ENCODE results near the gene CNIH2.
"Not testable (repeated sequence)": the region's sequence is repeated elsewhere in the genome, so short reads cannot be mapped to it uniquely, and the experiment has no call there.

CNIH2 gene

GRCh38 chr11:66316849-66317251, 38.9 kb downstream of the CNIH2 start, which contains the start of gene CD248:
TSS of gene CD248 (minus strand) at chr11:66317044. CDS start at chr11:66317027, 17 bp downstream.
- FAIRE-seq, result no peak

GRCh38 chr11:66317322-66317722, 39.3 kb downstream of the CNIH2 start:
- FAIRE-seq, result no peak

GRCh38 chr11:66317723-66318599, 40.0 kb downstream of the CNIH2 start:
- FAIRE-seq, result no peak

GRCh38 chr11:66318600-66318970, 40.6 kb downstream of the CNIH2 start:
- no peak for FAIRE-seq

DNA sequence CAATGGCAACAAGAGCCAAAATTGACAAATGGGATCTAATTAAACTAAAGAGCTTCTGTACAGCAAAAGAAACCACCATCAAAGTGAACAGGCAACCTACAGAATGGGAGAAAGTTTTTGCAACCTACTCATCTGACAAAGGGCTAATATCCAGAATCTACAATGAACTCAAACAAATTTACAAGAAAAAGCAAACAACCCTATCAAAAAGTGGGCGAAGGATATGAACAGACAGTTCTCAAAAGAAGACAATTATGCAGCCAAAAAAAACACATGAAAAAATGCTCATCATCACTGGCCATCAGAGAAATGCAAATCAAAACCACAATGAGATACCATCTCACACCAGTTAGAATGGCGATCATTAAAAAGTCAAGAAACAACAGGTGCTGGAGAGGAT, 42.3 kb downstream of the CNIH2 start:
- not testable (repeated sequence) for FAIRE-seq

DNA sequence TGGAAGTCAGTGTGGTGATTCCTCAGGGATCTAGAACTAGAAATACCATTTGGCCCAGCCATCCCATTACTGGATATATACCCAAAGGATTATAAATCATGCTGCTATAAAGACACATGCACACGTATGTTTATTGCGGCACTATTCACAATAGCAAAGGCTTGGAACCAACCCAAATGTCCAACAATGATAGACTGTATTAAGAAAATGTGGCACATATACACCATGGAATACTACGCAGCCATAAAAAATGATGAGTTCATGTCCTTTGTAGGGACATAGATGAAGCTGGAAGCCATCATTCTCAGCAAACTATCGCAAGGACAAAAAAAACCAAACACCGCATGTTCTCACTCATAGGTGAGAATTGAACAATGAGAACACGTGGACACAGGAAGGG, 42.8 kb downstream of the CNIH2 start:
- not testable (repeated sequence) for FAIRE-seq

DNA sequence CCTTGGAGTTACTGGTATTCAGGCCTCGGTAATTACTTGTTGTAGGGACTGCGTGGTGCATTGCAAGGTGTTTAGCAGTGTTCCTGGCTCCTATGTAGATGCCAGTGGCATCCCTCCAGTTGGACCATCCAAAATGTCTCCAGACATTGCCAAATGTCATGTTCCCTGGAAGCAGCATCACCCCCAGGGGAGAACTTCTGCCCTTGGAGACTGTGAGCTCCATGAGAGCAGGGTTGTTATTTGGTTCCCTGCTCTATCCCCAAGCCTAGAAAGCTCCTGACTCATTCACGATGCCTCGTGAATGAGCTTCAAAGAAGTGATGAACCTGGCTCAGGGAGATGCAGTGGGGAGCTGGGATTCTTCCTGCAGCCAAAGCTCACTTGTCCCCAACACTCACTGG, 43.6 kb downstream of the CNIH2 start:
- FAIRE-seq, result no peak

DNA sequence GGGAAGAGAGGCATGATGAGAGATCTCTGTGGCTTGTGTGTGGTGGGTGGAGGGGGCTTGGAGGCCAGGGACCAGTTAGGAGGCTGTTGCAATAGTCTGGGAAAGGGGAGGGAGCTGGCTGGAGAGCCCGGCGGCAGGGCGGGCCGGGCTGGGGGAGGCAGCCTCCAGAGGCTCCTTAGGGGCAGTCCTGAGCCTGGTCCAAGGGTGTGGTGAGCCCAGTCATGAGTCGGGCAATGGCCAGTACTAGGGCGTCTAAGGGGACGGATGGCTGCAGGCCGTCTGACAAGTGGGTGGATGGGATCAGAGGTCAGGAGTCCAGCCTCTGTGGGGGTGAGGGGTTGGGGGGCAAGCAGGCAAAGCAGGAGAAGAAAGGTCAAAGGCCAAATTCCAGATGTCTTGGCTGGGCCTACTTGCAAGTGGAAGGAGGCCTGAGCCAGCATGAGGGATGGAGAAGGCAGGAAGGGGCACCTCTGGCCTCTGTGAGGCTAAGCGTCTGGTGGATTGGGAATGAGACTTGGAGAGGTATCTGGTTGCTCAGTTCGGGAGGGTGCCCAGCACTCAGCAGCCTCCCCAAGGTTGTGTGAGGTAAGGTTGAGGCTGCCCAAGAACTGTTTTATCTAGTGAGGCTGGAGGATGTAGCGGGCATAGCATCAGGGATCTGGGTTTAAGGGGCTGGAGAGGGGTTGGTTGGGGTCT, 44.9 kb downstream of the CNIH2 start:
- FAIRE-seq, result no peak

- no peak for FAIRE-seq
Measured at GRCh38 chr11:66323684-66324083, 45.7 kb downstream of the CNIH2 start.

- FAIRE-seq, result no peak
Measured at GRCh38 chr11:66324664-66325063, 46.7 kb downstream of the CNIH2 start.

DNA sequence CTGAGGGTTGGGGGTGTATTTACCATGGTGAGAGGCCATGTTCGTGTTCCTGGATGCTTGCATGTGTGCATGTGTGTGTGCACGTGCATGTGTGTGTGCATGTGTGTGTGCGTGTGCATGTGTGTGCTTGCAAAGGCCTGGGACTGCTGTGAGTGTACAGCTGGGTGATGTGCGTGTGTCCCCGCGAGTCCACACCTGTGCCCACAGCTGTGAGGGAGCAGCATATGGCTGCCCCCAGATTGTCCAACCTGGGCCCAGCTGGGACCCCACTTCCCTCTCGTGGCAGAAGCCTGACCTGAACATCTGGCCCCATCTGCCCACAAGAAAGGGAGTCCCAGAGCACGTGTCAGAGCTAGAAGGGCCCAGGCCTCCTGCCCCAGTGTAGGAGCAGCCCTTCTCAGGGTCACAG, 47.3 kb downstream of the CNIH2 start:
- no peak for FAIRE-seq

DNA sequence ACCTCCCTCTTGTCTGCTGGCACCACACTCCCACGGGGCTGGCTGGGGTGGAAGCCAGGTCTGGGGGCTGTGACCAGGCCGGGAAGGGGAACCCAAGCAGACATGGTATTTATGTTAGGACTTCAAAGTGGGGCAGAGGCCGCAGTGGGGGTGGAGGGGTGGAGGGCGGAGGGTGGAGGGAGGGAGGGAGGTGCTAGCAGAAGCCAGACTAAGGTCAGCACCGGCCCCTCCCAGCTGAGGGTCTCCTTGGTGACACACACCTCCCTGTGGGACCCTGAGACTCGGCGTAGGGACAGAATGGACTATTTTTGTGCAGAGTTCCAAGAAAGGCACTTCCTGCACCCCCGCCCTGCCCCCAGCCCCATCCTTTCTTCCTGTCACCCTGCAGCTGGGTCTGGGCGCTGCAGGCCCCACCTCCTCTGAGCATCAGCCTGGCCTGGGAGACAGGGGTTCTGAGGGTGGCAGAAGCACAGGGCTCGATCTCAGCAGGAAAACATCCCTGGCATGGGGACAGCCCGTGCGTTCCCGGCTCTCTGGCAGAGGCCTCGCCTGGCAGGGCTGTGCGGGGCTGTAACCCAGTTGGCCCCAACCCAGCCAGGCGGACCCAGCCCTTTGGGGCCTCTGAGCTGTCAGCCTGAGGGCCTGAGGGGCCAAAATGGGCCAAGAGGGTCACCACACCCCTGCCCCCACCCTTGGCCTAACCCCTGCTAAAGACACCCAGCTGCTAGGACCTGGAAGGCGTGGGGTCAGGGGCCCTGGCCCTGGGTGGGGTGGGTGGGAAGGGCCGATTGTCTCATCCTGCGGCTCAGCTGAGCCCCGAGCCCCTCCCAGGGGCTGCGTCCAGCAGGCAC, 48.5 kb downstream of the CNIH2 start:
- no peak for FAIRE-seq

DNA sequence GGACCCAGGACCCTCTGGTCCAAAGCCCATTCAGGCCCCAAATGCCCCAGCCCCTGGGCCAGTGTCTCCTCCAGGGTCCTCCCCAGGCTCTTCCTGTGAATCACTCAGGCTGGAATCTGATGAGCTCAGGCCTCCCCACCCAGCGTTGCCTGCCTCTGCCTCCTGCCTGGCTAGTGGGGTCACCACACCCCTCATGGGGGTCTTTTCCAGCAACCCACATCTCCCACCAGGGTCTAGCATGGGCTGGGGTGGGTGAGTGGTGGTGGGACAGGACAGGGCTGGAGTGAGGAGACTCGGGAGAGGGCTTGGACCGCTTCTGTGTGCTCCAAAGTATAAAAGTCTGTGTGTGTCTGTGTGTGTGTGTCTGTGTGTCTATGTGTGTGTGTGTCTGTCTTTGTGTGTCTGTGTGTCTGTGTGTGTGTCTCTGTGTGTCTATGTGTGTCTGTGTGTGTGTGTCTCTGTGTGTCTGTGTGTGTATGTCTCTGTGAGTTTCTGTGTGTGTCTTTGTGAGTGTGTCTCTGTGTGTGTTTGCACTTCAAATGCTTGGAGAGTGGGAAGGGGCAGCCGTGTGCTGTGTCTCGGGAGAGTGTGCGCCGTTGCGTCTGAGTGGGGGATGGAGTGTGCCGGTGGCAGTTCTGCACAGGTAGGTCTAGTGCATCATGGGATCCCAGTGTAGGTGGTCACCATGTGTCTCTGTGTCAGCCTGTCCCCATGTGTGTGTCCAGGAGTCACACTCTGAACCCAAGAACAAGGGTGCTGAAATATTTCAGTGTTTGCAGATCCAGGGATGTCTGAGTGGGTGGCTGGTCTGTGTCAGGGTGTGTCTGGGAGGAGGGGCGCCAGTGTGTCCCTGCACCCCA, 49.4 kb downstream of the CNIH2 start:
- FAIRE-seq, result no peak

GRCh38 chr11:66328031-66328301, 50.0 kb downstream of the CNIH2 start:
- no peak for FAIRE-seq

- FAIRE-seq, result no peak
Measured at GRCh38 chr11:66328302-66329144, 50.5 kb downstream of the CNIH2 start.

GRCh38 chr11:66329165-66329673, 51.2 kb downstream of the CNIH2 start:
- no peak for FAIRE-seq

DNA sequence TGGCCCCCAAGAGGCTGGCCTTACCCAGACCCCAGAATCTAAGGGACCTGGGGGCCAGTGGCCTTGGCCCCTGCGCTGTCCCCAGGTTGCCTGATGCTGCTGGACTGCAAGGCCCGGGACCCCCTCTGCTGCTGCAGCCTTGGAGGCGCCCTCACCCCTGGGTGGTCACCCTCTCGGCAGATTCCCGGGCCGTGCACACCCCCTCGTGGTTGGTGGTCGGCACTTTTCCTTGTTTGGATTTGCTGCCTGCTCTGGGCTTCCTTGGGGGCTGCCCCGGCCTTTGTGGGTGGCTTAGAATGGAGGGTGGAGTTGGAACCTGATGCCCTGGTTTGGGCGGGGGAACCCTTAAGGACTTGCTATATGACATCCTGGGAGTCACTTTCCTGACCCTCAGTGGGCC, 53.0 kb downstream of the CNIH2 start:
- no peak for FAIRE-seq

DNA sequence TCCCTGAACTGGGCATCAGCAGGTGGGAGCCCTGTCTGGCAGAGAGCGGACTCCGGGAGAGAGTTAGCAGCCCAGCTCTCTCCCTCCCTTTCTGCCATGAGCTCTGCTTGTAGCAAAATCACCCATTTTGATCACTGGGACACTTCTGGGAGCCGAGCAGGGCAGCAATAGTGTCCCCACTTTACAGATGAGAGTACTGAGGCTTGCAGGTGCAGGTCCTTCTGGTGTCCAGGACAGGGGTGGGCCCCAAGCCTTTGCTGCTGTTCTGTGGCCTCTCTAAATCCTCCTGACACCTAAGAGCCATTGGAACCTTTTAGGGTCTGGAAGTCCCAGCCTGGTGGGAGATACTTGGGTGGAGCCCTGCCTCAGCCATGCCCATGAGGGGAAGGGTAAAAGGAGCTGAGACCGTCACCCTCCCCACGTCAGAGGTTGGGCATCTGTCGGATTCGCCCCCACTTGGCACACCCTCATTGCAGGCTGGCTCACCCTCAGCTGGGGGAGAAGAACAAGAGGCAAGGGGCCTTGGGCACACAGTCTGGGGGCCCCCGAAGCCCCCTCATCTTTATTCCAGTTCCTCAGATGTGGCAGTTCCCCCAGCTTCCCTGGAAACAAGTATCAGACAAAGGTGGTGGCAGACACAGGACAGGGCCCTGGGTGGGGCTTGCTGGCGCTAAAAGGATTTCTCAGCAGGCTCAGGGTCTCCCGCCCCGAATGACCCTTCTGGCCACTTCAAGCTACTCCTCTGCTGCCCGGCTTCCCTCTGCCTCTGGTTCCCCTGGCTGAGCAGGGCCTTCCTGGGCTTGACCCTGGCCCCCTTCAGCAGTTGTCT, 53.8 kb downstream of the CNIH2 start:
- no peak for FAIRE-seq

GRCh38 chr11:66332371-66333219, 54.6 kb downstream of the CNIH2 start:
- FAIRE-seq, result no peak
